ENCODE results near the gene NCBP3.

GRCh38 chr17:3846437-3847164, 555 bp upstream of the NCBP3 start:
- no peak for TF ChIP-seq CTCF (IDR thresholded peaks at IDR 0.05)
- TF ChIP-seq POLR2A (IDR thresholded peaks at IDR 0.05), result no peak
